IPS-18c (cell line): ENCODE results near the gene C1QTNF9B.
"Not testable (repeated sequence)": the region's sequence is repeated elsewhere in the genome, so short reads cannot be mapped to it uniquely, and the experiment has no call there.

Source experiments
- H3K4me3 ChIP-seq: 2 replicates; pipeline ENCODE4 v1.7.0; 2013; ENCODE audit warnings: low read depth, mild to moderate bottlenecking, low read length, moderate library complexity; ENCODE audit not compliant: insufficient read depth
- H3K9me3 ChIP-seq: one replicate; pipeline ENCODE4 v1.6.1; 2013; ENCODE audit warnings: mild to moderate bottlenecking, low read length, moderate library complexity; ENCODE audit not compliant: control insufficient read depth, insufficient read depth

Gene C1QTNF9B

GRCh38 chr13:23902975-23903905 is 5.9 kb upstream of the C1QTNF9B start:
- Histone ChIP-seq H3K9me3 (no peaks in the 10 kb centered on the region), H3K4me3 (peak overlapping the region; percentile 45; the same call in 1 of the 2 replicates)

GRCh38 chr13:23901365-23901764 is 4.1 kb upstream of the C1QTNF9B start:
- H3K9me3 ChIP-seq: no peaks in the 10 kb centered on the region
- no peak overlapping the region for H3K4me3 ChIP-seq

DNA sequence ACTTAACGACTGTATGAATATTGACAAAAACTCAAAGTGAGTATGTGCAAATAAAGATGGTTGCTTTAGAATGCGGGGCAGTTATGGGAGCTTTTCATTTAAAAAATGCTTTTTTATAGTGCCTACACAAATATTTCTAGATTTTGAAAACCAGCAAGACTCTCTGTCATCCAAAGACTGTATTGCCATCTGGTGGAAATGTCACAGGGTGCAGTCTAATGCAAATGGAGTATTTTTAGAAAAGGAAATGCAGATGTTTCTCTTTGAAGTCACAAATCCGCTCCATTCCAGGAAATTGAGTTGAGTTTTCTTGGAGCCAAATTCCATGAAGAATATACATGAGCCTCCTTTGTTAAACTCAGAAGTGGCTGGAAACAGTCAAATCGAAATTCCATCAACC is 2.3 kb upstream of the C1QTNF9B start:
- Histone ChIP-seq H3K4me3 (no peak overlapping the region), H3K9me3 (no peaks in the 10 kb centered on the region)

DNA sequence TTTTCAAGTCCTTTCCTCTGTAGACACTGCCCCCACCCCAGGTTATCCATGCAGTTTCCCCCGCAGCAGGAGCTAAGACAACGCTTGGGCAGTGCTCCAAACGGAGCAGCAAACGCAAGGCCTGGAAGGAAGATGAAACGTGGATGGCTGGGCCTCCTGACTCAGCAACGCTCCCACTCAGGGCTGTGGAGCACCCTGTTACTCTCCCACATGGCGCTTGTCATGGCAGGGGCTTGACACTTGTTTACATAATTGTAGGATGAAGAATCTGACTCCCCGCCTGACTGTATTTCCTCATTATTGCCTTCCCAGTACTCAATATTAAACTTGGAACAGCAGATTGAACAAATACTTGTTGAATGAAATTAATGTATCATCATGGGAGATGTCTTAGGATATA is 799 bp upstream of the C1QTNF9B start:
- H3K9me3 ChIP-seq: no peaks in the 10 kb centered on the region
- no peak overlapping the region for H3K4me3 ChIP-seq

DNA sequence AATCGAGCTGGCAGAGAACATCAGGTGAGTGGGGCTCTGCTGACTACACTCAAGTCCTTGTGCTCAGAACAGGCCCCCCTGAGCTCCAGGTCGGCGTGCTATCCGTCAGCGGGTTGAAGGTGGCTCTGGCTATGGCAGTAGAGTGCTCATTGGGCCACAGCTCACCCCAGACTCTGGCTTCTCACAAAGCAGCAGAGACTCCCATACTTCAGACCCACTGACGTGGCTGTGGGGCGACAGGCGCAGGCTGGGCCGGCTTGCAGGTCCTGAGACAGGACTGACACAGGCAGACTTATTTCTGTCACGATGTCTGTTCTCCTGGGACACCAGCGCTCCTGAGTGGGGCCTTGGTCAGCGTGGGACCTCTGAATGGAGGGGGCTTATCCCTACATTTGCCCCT is 2.6 kb downstream of the C1QTNF9B start:
- H3K4me3 ChIP-seq, H3K9me3 ChIP-seq: not testable (repeated sequence)

- H3K9me3 ChIP-seq, H3K4me3 ChIP-seq: not testable (repeated sequence)
Measured at GRCh38 chr13:23893791-23894190, 3.5 kb downstream of the C1QTNF9B start.

DNA sequence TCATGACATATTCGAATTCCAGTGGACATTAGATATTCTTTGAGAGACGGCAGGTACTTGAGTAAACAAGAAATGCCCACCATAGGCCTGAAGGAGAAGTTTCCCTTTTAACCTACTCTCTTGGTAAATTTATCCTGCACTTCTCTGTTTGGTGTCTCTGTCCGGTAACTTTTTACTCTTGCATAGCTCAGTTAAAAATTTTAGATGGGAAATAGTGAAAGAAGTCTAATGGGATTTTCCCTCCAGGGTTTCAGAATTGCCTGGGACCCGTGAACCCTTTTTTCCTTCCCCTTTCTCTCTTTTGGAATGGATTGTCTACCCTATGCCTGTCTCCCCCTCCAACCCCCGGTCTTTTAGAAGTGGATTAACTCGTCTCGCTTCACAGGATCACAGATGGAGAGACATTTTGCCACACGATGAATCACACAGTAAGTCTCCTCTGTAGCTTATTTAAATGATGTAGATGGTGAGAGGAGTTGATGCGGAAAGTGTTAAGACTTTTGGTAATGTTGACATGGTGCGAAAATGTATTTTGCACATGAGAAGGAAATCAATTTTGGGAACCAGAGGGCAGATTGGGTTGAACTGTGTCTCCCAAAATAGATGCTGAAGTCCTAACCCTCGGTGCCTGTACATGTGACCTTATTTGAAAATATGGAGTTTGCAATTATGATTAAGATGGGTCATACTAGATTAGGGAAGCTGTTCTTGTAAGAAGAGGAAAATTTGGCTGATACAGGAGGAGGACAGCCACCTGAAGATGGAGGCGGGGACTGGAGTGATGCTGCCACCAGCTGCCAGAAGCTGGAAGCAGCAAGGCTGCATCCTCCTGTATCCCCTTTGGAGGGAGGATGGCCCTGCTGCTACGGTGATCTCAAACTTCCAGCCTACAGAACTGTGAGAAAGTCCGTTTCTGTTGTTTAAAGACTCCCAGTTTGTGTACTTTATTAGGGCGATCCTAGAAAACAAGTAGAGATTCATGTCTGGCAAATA is 7.4 kb downstream of the C1QTNF9B start:
- no peak overlapping the region; the same call in 1 of the 2 replicates for H3K4me3 ChIP-seq

GRCh38 chr13:23888658-23889614 is 8.4 kb downstream of the C1QTNF9B start, which contains the start of gene MIPEP:
MIPEP (minus strand) TSS chr13:23889400; CDS start chr13:23889320, 80 bp downstream.
- Histone ChIP-seq H3K9me3 (no peaks in the 10 kb centered on the region), H3K4me3 (peak within 1 kb of the TSS; percentile 96)

More for the DNA sequence above, 7.4 kb downstream of the C1QTNF9B start:
- H3K9me3 ChIP-seq: no peaks in the 10 kb centered on the region

- H3K4me3 ChIP-seq, H3K9me3 ChIP-seq: not testable (repeated sequence)
Measured at GRCh38 chr13:23884361-23884760, 12.9 kb downstream of the C1QTNF9B start.

- no peaks in the 10 kb centered on the region for H3K9me3 ChIP-seq
- H3K4me3 ChIP-seq: no peak overlapping the region
Measured at GRCh38 chr13:23883255-23883654, 14.0 kb downstream of the C1QTNF9B start.

DNA sequence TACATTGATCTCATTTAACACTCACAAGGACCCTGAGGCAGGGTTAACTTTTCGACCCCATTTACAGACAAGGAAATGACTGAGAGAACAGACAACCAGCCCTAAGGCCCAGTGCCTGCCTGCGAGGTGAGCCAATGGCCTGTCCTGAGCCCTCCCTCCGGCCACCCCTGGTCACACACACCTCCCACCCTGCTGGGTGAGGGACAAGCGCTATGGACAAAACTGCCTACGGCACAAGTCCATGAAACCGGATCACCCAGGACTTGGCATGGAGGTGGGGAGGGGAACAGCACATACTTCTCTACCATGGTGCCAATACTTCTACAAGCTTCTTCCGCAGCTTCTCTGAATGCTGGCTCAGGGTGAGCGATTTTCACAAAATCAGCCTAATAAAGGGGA is 15.9 kb downstream of the C1QTNF9B start:
- H3K4me3 ChIP-seq, H3K9me3 ChIP-seq: not testable (repeated sequence)

- H3K4me3 ChIP-seq, H3K9me3 ChIP-seq: not testable (repeated sequence)
Measured at GRCh38 chr13:23880493-23881401, 16.6 kb downstream of the C1QTNF9B start.

GRCh38 chr13:23877286-23877685 is 20.0 kb downstream of the C1QTNF9B start:
- no peaks in the 10 kb centered on the region for H3K9me3 ChIP-seq
- H3K4me3 ChIP-seq: no peak overlapping the region

DNA sequence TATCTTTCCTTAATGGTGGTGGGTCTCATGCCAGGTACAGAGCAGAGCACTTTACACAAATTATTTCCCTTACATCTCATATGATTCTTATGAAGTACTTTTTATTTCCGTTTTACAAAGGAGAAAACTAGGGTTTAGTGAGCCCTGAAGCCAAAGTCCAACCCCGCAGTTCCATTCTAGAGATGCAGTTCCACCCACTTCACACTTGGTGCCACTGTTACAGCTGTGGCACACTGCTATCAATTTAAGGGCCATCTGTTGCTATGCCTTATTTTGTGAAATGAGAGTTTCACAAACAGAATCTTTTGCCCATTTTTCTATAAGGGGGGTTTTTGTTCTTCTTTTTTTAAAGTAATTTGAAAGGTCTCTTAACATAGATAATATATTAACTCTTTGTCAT is 21.0 kb downstream of the C1QTNF9B start:
- no peak overlapping the region for H3K4me3 ChIP-seq
- no peaks in the 10 kb centered on the region for H3K9me3 ChIP-seq

GRCh38 chr13:23871616-23872220 is 25.6 kb downstream of the C1QTNF9B start:
- Histone ChIP-seq H3K9me3 (no peaks in the 10 kb centered on the region), H3K4me3 (no peak overlapping the region)
